Hepatocyte (in vitro differentiated cells): Measurements from ENCODE around the gene TMBIM4. TPM values are rescaled to one million over a fixed set of nuclear protein-coding genes. Genes with fewer than 3 reads are reported as not detected.
A peak's percentile ranks its signal among the peaks of the same experiment; 100 is the strongest.

ENCODE experiments used
- DNase-seq: peaks from one replicate; pipeline ENCODE4 v3.0.0-alpha.2; 2016; ENCODE audit warnings: low spot score
- H2AFZ ChIP-seq: fragments of 200-600 bp; sonication (generic); 2 replicates; pipeline ENCODE4 v1.6.0; 2016; ENCODE audit warnings: antibody characterized with exemption, mild to moderate bottlenecking
- H3K27ac ChIP-seq: fragments of 200-600 bp; sonication (generic); 2 replicates; pipeline ENCODE4 v1.5.1; 2016; ENCODE audit warnings: mild to moderate bottlenecking
- H3K27me3 ChIP-seq: fragments of 200-600 bp; sonication (generic); 2 replicates; pipeline ENCODE4 v1.6.1; 2016
- H3K36me3 ChIP-seq: fragments of 200-600 bp; sonication (generic); replicated peaks from 2 replicates; pipeline ENCODE4 v1.5.1; 2016; ENCODE audit warnings: low read depth; ENCODE audit not compliant: insufficient read depth
- H3K4me1 ChIP-seq: fragments of 200-600 bp; sonication (generic); 2 replicates; pipeline ENCODE4 v1.5.1; 2016; ENCODE audit warnings: mild to moderate bottlenecking, moderate library complexity; ENCODE audit not compliant: insufficient read depth
- H3K4me2 ChIP-seq: fragments of 200-600 bp; sonication (generic); 2 replicates; pipeline ENCODE4 v1.6.0; 2016
- H3K4me3 ChIP-seq: fragments of 200-600 bp; sonication (generic); 2 replicates; pipeline ENCODE4 v1.5.1; 2016; ENCODE audit warnings: mild to moderate bottlenecking
- H3K79me2 ChIP-seq: fragments of 200-600 bp; sonication (generic); 2 replicates; pipeline ENCODE4 v1.6.0; 2017; ENCODE audit warnings: mild to moderate bottlenecking
- H3K9me2 ChIP-seq: fragments of 200-600 bp; sonication (generic); replicated peaks from 2 replicates; pipeline ENCODE4 v1.6.0; 2017; ENCODE audit warnings: mild to moderate bottlenecking; ENCODE audit not compliant: insufficient read depth
- H3K9me3 ChIP-seq: fragments of 200-600 bp; sonication (generic); 2 replicates; pipeline ENCODE4 v1.5.1; 2016; ENCODE audit warnings: low read depth, mild to moderate bottlenecking
- H4K20me1 ChIP-seq: fragments of 200-600 bp; sonication (generic); 2 replicates; pipeline ENCODE4 v1.6.0; 2016; ENCODE audit warnings: mild to moderate bottlenecking; ENCODE audit not compliant: insufficient read depth, poor library complexity, severe bottlenecking
- EZH2 ChIP-seq: fragments of 200-600 bp; sonication (generic); IDR thresholded peaks from 2 replicates; pipeline ENCODE4 v1.6.1; 2016; ENCODE audit warnings: antibody characterized with exemption, mild to moderate bottlenecking, borderline replicate concordance
- EZH2phosphoT487 ChIP-seq: fragments of 200-600 bp; sonication (generic); IDR thresholded peaks from one replicate; pipeline ENCODE4 v1.6.1; 2018; ENCODE audit warnings: antibody characterized with exemption, mild to moderate bottlenecking, low read depth, moderate library complexity; ENCODE audit not compliant: unreplicated experiment, severe bottlenecking
- WGBS: methylation state at CpG from one replicate; pipeline ENCODE4 v1.1.6; 2016; ENCODE audit warnings: low lambda C conversion rate; ENCODE audit errors: missing lambda C conversion rate; 5-methylcytosine and 5-hydroxymethylcytosine counted together
- polyA plus RNA-seq: library from polyadenylated mRNA; unstranded; fragments of >200 nt; fragmentation: Nextera tagmentation; extraction: Ambion mirVana; gene quantifications from 2 replicates; pipeline ENCODE4 v1.2.1, GENCODE V29; 2016
- total RNA-seq: library from RNA; depleted of rRNA; stranded (reverse); fragments of >200 nt; gene quantifications from 2 replicates; pipeline ENCODE4 v1.2.3, GENCODE V29; 2014
- TF ChIP-seq, protein P1 (sequence below): fragments of 200-600 bp; sonication (generic); IDR thresholded peaks from 2 replicates; pipeline ENCODE4 v1.5.1; 2016; ENCODE audit warnings: antibody characterized with exemption, mild to moderate bottlenecking; ENCODE audit not compliant: poor library complexity

The TMBIM4 gene
- total and polyA plus RNA-seq, 2 experiments from 2014 or later, result 156 to 212 TPM

GRCh38 chr12:66129934-66130266 lies 39.9 kb downstream of the TMBIM4 start:
- Histone ChIP-seq H3K4me3 (peak overlapping the region; percentile 90), H4K20me1 (no peaks in the 10 kb centered on the region), H2AFZ (peak overlapping the region; percentile 84), H3K4me2 (peak overlapping the region; percentile 87), H3K4me1 (peaks cover 20% of the 10 kb centered on the region), H3K9me2 (no peaks in the 10 kb centered on the region), H3K27ac (peak overlapping the region; percentile 77), H3K79me2 (peaks cover 43% of the 10 kb centered on the region), H3K9me3 (no peaks in the 10 kb centered on the region), H3K36me3 (no peaks in the 10 kb centered on the region), H3K27me3 (no peaks in the 10 kb centered on the region)
- DNase-seq, result no peak
- TF ChIP-seq, protein P1, sequence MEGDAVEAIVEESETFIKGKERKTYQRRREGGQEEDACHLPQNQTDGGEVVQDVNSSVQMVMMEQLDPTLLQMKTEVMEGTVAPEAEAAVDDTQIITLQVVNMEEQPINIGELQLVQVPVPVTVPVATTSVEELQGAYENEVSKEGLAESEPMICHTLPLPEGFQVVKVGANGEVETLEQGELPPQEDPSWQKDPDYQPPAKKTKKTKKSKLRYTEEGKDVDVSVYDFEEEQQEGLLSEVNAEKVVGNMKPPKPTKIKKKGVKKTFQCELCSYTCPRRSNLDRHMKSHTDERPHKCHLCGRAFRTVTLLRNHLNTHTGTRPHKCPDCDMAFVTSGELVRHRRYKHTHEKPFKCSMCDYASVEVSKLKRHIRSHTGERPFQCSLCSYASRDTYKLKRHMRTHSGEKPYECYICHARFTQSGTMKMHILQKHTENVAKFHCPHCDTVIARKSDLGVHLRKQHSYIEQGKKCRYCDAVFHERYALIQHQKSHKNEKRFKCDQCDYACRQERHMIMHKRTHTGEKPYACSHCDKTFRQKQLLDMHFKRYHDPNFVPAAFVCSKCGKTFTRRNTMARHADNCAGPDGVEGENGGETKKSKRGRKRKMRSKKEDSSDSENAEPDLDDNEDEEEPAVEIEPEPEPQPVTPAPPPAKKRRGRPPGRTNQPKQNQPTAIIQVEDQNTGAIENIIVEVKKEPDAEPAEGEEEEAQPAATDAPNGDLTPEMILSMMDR, result no peak
- TF ChIP-seq EZH2phosphoT487 (no peak), EZH2 (no peak)
- WGBS, result 11% methylated on average over 8 of the region's 8 CpGs

GRCh38 chr12:66127650-66128049 lies 42.1 kb downstream of the TMBIM4 start:
- peak; percentile 39 for DNase-seq
- Histone ChIP-seq H3K27me3 (no peaks in the 10 kb centered on the region), H3K36me3 (no peaks in the 10 kb centered on the region), H3K4me3 (no peak overlapping the region), H3K79me2 (peaks cover 44% of the 10 kb centered on the region), H3K4me2 (no peak overlapping the region), H3K9me2 (no peaks in the 10 kb centered on the region), H4K20me1 (no peaks in the 10 kb centered on the region), H3K9me3 (no peaks in the 10 kb centered on the region), H3K4me1 (peaks cover 20% of the 10 kb centered on the region), H2AFZ (no peak overlapping the region), H3K27ac (peak overlapping the region; percentile 2)
- TF ChIP-seq, protein P1, result no peak
- no peak for TF ChIP-seq EZH2
- TF ChIP-seq EZH2phosphoT487, result no peak
- WGBS, result 64% methylated on average over 1 of the region's 1 CpG

DNA sequence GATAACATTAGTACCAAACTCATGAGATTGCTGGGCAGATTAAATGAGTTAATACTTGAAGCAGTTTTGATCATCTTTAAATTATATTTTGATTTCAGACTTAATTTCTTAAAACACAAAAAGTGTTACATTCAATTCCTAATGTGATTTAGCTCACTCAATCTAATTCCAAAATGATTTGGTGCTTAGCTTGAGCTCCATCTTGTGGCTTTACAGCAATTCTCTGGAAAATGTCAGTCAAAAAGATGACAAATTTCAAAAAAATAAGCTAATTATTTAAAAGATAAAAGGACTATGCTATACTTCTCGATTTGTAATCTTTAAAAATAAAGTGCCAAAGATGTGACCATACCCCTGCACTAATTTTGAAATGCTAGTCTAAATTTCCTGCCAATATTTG lies 49.3 kb downstream of the TMBIM4 start:
- 73% methylated on average over 1 of the region's 1 CpG for WGBS

More for the DNA sequence above, 49.3 kb downstream of the TMBIM4 start:
- Histone ChIP-seq H2AFZ (no peak overlapping the region), H3K9me2 (no peaks in the 10 kb centered on the region), H4K20me1 (no peaks in the 10 kb centered on the region), H3K9me3 (no peaks in the 10 kb centered on the region), H3K36me3 (no peaks in the 10 kb centered on the region), H3K27me3 (no peaks in the 10 kb centered on the region), H3K4me2 (no peak overlapping the region), H3K79me2 (peaks cover 7% of the 10 kb centered on the region), H3K27ac (no peak overlapping the region), H3K4me1 (no peaks in the 10 kb centered on the region), H3K4me3 (no peak overlapping the region)
- TF ChIP-seq, protein P1, result peak; percentile 30
- TF ChIP-seq EZH2 (no peak), EZH2phosphoT487 (no peak)
- no peak for DNase-seq
